Endodermal cell (in vitro differentiated cells): ENCODE data around the gene VTI1A. TPM values are rescaled to one million over a fixed set of nuclear protein-coding genes. Genes with fewer than 3 reads are reported as not detected.

Experiments used
- DNase-seq: peaks from one replicate; pipeline ENCODE4 v3.0.0-alpha.2; 2017
- H3K27ac ChIP-seq: 2 replicates; pipeline ENCODE4 v1.5.1; 2013; ENCODE audit warnings: mild to moderate bottlenecking, low read depth, low read length, moderate library complexity
- H3K27me3 ChIP-seq: 2 replicates; pipeline ENCODE4 v1.6.1; 2013; ENCODE audit warnings: mild to moderate bottlenecking, low read length, moderate library complexity; ENCODE audit not compliant: insufficient read depth, control insufficient read depth, poor library complexity, severe bottlenecking
- H3K36me3 ChIP-seq: 2 replicates; pipeline ENCODE4 v1.7.0; 2013; ENCODE audit warnings: mild to moderate bottlenecking, low read length, moderate library complexity; ENCODE audit not compliant: control insufficient read depth, insufficient read depth
- H3K4me1 ChIP-seq: one replicate; pipeline ENCODE4 v1.7.0; 2013; ENCODE audit warnings: low read length; ENCODE audit not compliant: control insufficient read depth, insufficient read depth
- H3K4me3 ChIP-seq: 2 replicates; pipeline ENCODE4 v1.5.1; 2013; ENCODE audit warnings: mild to moderate bottlenecking, low read length, moderate library complexity
- H3K9ac ChIP-seq: 2 replicates; pipeline ENCODE4 v1.6.1; 2013; ENCODE audit warnings: mild to moderate bottlenecking, low read length, moderate library complexity; ENCODE audit not compliant: poor library complexity, severe bottlenecking; ENCODE audit errors: extremely low read depth
- H3K9me3 ChIP-seq: 2 replicates; pipeline ENCODE4 v1.6.1; 2013; ENCODE audit warnings: mild to moderate bottlenecking, low read length, moderate library complexity; ENCODE audit not compliant: control insufficient read depth
- H3K27ac Mint-ChIP-seq: 2 replicates; pipeline ENCODE4 v1.8.0; 2020; ENCODE audit warnings: mixed read lengths
- H3K27me3 Mint-ChIP-seq: 2 replicates; pipeline ENCODE4 v1.8.0; 2021; ENCODE audit warnings: mild to moderate bottlenecking, mixed read lengths; ENCODE audit not compliant: insufficient read depth
- H3K36me3 Mint-ChIP-seq: 2 replicates; pipeline ENCODE4 v1.8.0; 2020; ENCODE audit warnings: low read depth, mixed read lengths
- H3K4me1 Mint-ChIP-seq: 2 replicates; pipeline ENCODE4 v1.8.0; 2020; ENCODE audit warnings: mixed read lengths
- H3K4me3 Mint-ChIP-seq: 2 replicates; pipeline ENCODE4 v1.8.0; 2020; ENCODE audit warnings: mild to moderate bottlenecking, moderate library complexity, mixed read lengths
- H3K9me3 Mint-ChIP-seq: 2 replicates; pipeline ENCODE4 v1.8.0; 2020; ENCODE audit warnings: mild to moderate bottlenecking, mixed read lengths
- WGBS, 2 experiments: methylation state at CpG; one replicate each; pipeline versions ENCODE4 v1.1.5 to v1.1.7; 2013; ENCODE audit warnings: missing lambda C conversion rate in 2 of 2, mixed read lengths in 1 of 2; ENCODE audit not compliant: insufficient coverage in 1 of 2, insufficient read length in 1 of 2; 5-methylcytosine and 5-hydroxymethylcytosine counted together
- total RNA-seq, 2 donors: library from RNA; stranded (reverse); fragmentation: NEBNext Ultra II Directional in 1 of 2; extraction: Animal tissue kit (Norgen Biotek cat#: 25700) in 1 of 2; gene quantifications; 2 replicates in 1 of 2; 3 replicates in 1 of 2; pipeline ENCODE4 v1.2.1, GENCODE V29; 2021
- TF ChIP-seq, protein P1 (sequence below): fragments of 200-600 bp; sonication (generic); conservative IDR thresholded peaks from 2 replicates; pipeline ENCODE4 v1.5.0; 2021; ENCODE audit warnings: antibody characterized with exemption, mild to moderate bottlenecking

VTI1A gene
- total RNA-seq, 2 donors from 2014 or later: 27.0 to 29.9 TPM

DNA sequence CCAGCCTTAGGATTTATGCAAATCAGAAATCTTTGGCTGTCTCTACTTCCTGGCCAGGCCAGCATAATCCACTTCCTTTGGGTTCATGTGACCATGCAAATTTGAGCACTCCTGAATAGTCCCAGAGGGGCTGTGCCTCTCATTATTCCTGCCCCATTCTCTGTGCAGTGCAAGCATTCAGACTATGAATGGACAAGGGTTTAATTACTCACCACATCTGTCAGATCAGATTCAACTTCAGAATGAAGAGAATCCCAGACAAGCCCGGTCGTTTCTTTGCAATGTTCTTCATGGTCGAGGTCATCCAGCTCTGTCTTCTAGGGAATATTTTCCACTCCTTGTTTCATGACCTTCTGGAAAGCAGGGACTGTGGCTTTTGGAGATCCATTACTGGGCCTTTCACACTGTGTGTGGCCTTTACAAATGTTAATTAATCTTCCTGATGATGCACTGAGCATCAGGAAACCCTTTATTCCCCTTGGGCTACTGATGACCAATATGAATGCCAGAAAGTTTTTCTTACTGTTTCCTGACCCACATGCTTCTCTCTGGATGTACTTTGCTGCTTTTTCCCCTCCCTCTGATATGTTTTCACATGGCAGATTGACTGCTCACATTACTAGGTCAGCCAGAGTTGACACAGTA is 285.4 kb downstream of the VTI1A start:
- Histone ChIP-seq H3K27me3 (no peaks in the 10 kb centered on the region), H3K4me1 (peaks cover 17% of the 10 kb centered on the region), H3K36me3 (no peaks in the 10 kb centered on the region), H3K4me3 (no peak overlapping the region), H3K27ac (peak overlapping the region; percentile 47), H3K9me3 (no peaks in the 10 kb centered on the region), H3K9ac (no peak overlapping the region)
- TF ChIP-seq, protein P1, sequence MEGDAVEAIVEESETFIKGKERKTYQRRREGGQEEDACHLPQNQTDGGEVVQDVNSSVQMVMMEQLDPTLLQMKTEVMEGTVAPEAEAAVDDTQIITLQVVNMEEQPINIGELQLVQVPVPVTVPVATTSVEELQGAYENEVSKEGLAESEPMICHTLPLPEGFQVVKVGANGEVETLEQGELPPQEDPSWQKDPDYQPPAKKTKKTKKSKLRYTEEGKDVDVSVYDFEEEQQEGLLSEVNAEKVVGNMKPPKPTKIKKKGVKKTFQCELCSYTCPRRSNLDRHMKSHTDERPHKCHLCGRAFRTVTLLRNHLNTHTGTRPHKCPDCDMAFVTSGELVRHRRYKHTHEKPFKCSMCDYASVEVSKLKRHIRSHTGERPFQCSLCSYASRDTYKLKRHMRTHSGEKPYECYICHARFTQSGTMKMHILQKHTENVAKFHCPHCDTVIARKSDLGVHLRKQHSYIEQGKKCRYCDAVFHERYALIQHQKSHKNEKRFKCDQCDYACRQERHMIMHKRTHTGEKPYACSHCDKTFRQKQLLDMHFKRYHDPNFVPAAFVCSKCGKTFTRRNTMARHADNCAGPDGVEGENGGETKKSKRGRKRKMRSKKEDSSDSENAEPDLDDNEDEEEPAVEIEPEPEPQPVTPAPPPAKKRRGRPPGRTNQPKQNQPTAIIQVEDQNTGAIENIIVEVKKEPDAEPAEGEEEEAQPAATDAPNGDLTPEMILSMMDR: no peak
- Mint-ChIP-seq H3K36me3 (peaks cover 2% of the 10 kb centered on the region), H3K4me3 (no peak overlapping the region), H3K27ac (peak overlapping the region; percentile 54), H3K4me1 (peaks cover 42% of the 10 kb centered on the region), H3K27me3 (no peaks in the 10 kb centered on the region), H3K9me3 (peaks cover 3% of the 10 kb centered on the region)
- 52 to 58% methylated on average over 3 of the region's 3 CpGs for WGBS, 2 experiments
- DNase-seq: no peak

DNA sequence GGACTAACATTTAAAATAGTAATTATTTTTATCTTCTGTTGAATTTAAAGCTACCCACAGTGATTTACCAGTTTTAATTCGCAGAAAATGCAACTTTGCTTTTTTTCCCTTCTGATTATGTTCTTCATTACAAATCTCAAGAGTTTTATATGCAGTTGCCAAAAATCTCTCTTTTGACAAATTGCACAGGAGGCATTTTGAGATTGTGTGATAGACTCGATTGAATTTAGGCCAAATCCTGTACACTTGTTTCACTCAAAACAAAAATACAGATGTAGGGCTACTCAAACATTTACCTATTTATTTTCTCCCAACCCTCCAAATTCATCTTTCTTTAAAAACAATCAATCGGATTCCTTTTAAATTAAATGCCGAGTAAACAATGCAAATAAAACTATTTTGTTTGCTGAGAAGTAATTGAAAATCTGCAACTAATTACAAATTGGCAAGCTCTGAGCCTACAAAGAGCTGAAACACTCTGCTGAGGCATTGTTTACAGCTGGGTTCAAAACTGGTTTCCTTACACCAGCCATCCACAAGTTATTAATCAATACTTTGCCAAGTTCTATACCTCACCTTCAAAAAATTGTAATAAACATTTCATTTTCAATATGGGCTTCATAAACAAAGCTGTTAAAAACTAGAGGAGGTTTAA is 288.2 kb downstream of the VTI1A start:
- no peak overlapping the region for H3K9ac ChIP-seq
- H3K27ac ChIP-seq: no peak overlapping the region
- no peaks in the 10 kb centered on the region for H3K9me3 ChIP-seq
- TF ChIP-seq, protein P1: no peak
- Mint-ChIP-seq H3K27ac (no peak overlapping the region), H3K4me3 (no peak overlapping the region), H3K36me3 (peaks cover 2% of the 10 kb centered on the region), H3K4me1 (peaks cover 35% of the 10 kb centered on the region), H3K27me3 (no peaks in the 10 kb centered on the region), H3K9me3 (no peaks in the 10 kb centered on the region)
- no peak overlapping the region for H3K4me3 ChIP-seq
- WGBS, 2 experiments: 93 to 99% methylated on average over 3 to 4 of the region's 4 CpGs
- no peak for DNase-seq
- H3K27me3 ChIP-seq: no peaks in the 10 kb centered on the region
- no peaks in the 10 kb centered on the region for H3K36me3 ChIP-seq
- H3K4me1 ChIP-seq: no peaks in the 10 kb centered on the region

DNA sequence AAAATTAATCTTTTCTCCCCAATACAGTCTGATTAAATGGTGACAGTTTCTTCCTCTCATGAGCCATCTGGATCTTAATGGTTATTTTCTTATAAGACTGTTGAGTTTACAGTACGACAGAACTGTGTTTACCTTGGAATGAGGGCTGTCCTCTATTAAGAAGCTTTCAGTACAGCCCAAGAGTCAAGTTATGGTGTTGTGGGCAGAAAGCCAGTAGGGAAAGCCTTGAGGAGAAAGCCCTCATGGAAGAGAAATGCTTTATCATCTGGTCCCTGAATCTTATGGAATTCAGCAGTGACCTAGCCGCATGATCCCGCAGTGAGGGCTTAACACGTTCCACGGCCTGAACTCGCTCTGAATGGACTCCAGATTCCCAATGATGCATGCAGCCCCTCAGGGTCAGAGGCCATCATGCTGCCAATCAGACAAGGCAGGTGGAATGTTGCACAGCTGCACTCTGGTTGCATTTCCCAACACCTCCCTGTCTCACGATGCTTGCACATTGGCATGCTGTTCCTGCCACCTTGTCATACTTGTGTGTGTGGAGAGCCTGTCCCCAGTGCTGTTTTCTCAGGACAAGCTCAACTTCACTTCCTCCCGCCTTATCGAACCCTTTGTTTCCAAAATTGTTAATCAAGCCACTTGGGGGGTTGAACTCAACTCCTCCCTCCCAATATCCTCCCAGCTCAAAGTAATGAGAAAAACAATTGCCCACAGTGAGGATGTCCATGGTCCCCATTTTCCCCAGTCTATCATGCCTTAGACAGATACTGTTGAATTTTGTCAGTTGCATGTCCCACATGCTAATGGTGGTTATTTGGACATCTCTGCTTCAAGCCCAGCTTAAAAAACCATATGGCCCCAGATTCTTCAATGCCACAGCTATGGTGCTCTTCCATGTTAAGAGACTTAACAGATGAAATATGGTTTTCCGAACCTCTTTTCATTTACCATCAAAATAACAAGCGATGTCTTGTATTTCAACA is 291.9 kb downstream of the VTI1A start:
- no peaks in the 10 kb centered on the region for H3K9me3 ChIP-seq
- H3K36me3 ChIP-seq: no peaks in the 10 kb centered on the region
- no peaks in the 10 kb centered on the region for H3K27me3 ChIP-seq
- Mint-ChIP-seq H3K27me3 (no peaks in the 10 kb centered on the region), H3K4me1 (peaks cover 42% of the 10 kb centered on the region), H3K27ac (no peak overlapping the region), H3K9me3 (no peaks in the 10 kb centered on the region), H3K36me3 (peaks cover 2% of the 10 kb centered on the region), H3K4me3 (no peak overlapping the region)
- no peak for DNase-seq
- no peak overlapping the region for H3K4me3 ChIP-seq
- H3K9ac ChIP-seq: no peak overlapping the region
- TF ChIP-seq, protein P1: no peak
- H3K27ac ChIP-seq: peak overlapping the region; percentile 42
- 70 to 90% methylated on average over 8 to 11 of the region's 11 CpGs for WGBS, 2 experiments
- peaks cover 4% of the 10 kb centered on the region for H3K4me1 ChIP-seq
